Measurements from ENCODE around the gene PLEKHM1.

The PLEKHM1 gene

GRCh38 chr17:45425125-45425983 lies 65.2 kb downstream of the PLEKHM1 start:
- FAIRE-seq, result peak; percentile 99

- no peak for FAIRE-seq
Measured at GRCh38 chr17:45424769-45425124, 65.8 kb downstream of the PLEKHM1 start.

- no peak for FAIRE-seq
Measured at GRCh38 chr17:45423975-45424335, 66.6 kb downstream of the PLEKHM1 start.

- no peak for FAIRE-seq
Measured at GRCh38 chr17:45423304-45423974, 67.1 kb downstream of the PLEKHM1 start.

GRCh38 chr17:45414990-45415881 lies 75.3 kb downstream of the PLEKHM1 start:
- no peak for FAIRE-seq

- FAIRE-seq, result no peak
Measured at GRCh38 chr17:45413498-45413923, 77.0 kb downstream of the PLEKHM1 start.

GRCh38 chr17:45411348-45412105 lies 79.0 kb downstream of the PLEKHM1 start:
- FAIRE-seq, result no peak

- FAIRE-seq, result no peak
Measured at GRCh38 chr17:45410144-45411091, 80.1 kb downstream of the PLEKHM1 start.

GRCh38 chr17:45409659-45410076 lies 80.9 kb downstream of the PLEKHM1 start:
- FAIRE-seq, result no peak

- FAIRE-seq, result no peak
Measured at GRCh38 chr17:45408611-45409421, 81.7 kb downstream of the PLEKHM1 start.

GRCh38 chr17:45406107-45406506 lies 84.4 kb downstream of the PLEKHM1 start:
- no peak for FAIRE-seq

- FAIRE-seq, result no peak
Measured at GRCh38 chr17:45405250-45406086, 85.1 kb downstream of the PLEKHM1 start.

- no peak for FAIRE-seq
Measured at GRCh38 chr17:45404870-45405249, 85.7 kb downstream of the PLEKHM1 start.

- no peak for FAIRE-seq
Measured at GRCh38 chr17:45403906-45404490, 86.5 kb downstream of the PLEKHM1 start.

- no peak for FAIRE-seq
Measured at GRCh38 chr17:45402916-45403315, 87.6 kb downstream of the PLEKHM1 start.

GRCh38 chr17:45398800-45399199 lies 91.7 kb downstream of the PLEKHM1 start:
- FAIRE-seq, result no peak

- no peak for FAIRE-seq
Measured at GRCh38 chr17:45397796-45398195, 92.7 kb downstream of the PLEKHM1 start.

- FAIRE-seq, result no peak
Measured at GRCh38 chr17:45396496-45397205, 93.9 kb downstream of the PLEKHM1 start.
